HL-60 (cell line): Measurements from ENCODE around the gene MYMX.

Experiments used
- DNase-seq, 2 experiments: peaks; one replicate each; pipeline ENCODE4 v3.0.0-alpha.2; 2010 to 2020; ENCODE audit warnings: low read depth in 1 of 2, low spot score in 1 of 2
- H3K27ac ChIP-seq: fragments of 250-450 bp; sonication (Bioruptor Pico); replicated peaks from 2 replicates; pipeline ENCODE4 v1.5.1; 2020; ENCODE audit warnings: mild to moderate bottlenecking, moderate library complexity
- H3K27me3 ChIP-seq: fragments of 250-450 bp; sonication (Bioruptor Pico); 2 replicates; pipeline ENCODE4 v1.5.1; 2021; ENCODE audit warnings: mild to moderate bottlenecking, moderate library complexity; ENCODE audit not compliant: insufficient read depth, poor library complexity, severe bottlenecking
- H3K4me3 ChIP-seq: replicated peaks from 2 replicates; pipeline ENCODE4 v1.5.1; 2011; ENCODE audit warnings: mild to moderate bottlenecking, control low read depth, low read length; ENCODE audit not compliant: insufficient read depth
- GABPA ChIP-seq: IDR thresholded peaks from 2 replicates; pipeline ENCODE4 v1.6.1; 2012; ENCODE audit warnings: low read depth
- POLR2AphosphoS5 ChIP-seq: IDR thresholded peaks from 2 replicates; pipeline ENCODE4 v1.6.1; 2012; ENCODE audit warnings: low read depth
- SPI1 ChIP-seq: IDR thresholded peaks from 2 replicates; pipeline ENCODE4 v1.6.1; 2012; ENCODE audit warnings: low read depth, mild to moderate bottlenecking, borderline replicate concordance
- TF ChIP-seq, protein P1 (sequence below): IDR thresholded peaks from one replicate; pipeline ENCODE4 v1.5.1; 2011; ENCODE audit warnings: low read length, control low read depth, inconsistent platforms; ENCODE audit not compliant: insufficient read depth
- TF ChIP-seq, protein P2 (sequence below): IDR thresholded peaks from 2 replicates; pipeline ENCODE4 v1.6.1; 2012; ENCODE audit warnings: low read depth; ENCODE audit not compliant: insufficient replicate concordance

MYMX gene

DNA sequence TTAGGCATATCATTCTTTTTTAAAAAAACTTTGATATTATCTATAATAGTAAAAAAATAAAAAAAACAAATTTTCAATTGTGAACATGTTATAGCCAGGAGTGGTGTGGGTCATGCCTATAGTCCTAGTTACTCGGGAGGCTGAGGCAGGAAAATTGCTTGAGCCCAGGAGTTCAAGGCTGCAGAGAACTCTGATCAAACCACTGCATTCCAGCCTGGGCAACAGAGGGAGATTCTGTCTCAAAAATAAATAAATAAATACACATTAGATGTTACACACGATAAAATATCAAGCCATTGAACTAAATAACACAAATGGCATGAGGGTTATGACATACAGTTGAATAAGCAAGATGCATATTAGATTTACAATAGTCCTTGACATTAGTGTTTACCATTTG lies 27.9 kb upstream of the MYMX start:
- TF ChIP-seq POLR2AphosphoS5 (no peak), GABPA (no peak), SPI1 (no peak)
- TF ChIP-seq, protein P1, sequence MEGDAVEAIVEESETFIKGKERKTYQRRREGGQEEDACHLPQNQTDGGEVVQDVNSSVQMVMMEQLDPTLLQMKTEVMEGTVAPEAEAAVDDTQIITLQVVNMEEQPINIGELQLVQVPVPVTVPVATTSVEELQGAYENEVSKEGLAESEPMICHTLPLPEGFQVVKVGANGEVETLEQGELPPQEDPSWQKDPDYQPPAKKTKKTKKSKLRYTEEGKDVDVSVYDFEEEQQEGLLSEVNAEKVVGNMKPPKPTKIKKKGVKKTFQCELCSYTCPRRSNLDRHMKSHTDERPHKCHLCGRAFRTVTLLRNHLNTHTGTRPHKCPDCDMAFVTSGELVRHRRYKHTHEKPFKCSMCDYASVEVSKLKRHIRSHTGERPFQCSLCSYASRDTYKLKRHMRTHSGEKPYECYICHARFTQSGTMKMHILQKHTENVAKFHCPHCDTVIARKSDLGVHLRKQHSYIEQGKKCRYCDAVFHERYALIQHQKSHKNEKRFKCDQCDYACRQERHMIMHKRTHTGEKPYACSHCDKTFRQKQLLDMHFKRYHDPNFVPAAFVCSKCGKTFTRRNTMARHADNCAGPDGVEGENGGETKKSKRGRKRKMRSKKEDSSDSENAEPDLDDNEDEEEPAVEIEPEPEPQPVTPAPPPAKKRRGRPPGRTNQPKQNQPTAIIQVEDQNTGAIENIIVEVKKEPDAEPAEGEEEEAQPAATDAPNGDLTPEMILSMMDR = no peak
- DNase-seq = no peak
- no peak overlapping the region for H3K4me3 ChIP-seq
- no peak overlapping the region for H3K27ac ChIP-seq
- H3K27me3 ChIP-seq = no peaks in the 10 kb centered on the region

GRCh38 chr6:44189257-44189656 lies 27.5 kb upstream of the MYMX start:
- no peak for TF ChIP-seq SPI1
- no peak for TF ChIP-seq GABPA
- TF ChIP-seq, protein P1 = no peak
- TF ChIP-seq, protein P2, sequence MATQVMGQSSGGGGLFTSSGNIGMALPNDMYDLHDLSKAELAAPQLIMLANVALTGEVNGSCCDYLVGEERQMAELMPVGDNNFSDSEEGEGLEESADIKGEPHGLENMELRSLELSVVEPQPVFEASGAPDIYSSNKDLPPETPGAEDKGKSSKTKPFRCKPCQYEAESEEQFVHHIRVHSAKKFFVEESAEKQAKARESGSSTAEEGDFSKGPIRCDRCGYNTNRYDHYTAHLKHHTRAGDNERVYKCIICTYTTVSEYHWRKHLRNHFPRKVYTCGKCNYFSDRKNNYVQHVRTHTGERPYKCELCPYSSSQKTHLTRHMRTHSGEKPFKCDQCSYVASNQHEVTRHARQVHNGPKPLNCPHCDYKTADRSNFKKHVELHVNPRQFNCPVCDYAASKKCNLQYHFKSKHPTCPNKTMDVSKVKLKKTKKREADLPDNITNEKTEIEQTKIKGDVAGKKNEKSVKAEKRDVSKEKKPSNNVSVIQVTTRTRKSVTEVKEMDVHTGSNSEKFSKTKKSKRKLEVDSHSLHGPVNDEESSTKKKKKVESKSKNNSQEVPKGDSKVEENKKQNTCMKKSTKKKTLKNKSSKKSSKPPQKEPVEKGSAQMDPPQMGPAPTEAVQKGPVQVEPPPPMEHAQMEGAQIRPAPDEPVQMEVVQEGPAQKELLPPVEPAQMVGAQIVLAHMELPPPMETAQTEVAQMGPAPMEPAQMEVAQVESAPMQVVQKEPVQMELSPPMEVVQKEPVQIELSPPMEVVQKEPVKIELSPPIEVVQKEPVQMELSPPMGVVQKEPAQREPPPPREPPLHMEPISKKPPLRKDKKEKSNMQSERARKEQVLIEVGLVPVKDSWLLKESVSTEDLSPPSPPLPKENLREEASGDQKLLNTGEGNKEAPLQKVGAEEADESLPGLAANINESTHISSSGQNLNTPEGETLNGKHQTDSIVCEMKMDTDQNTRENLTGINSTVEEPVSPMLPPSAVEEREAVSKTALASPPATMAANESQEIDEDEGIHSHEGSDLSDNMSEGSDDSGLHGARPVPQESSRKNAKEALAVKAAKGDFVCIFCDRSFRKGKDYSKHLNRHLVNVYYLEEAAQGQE = no peak
- no peak for TF ChIP-seq POLR2AphosphoS5
- no peak overlapping the region for H3K27ac ChIP-seq
- DNase-seq = no peak
- no peak overlapping the region for H3K4me3 ChIP-seq
- no peaks in the 10 kb centered on the region for H3K27me3 ChIP-seq

- no peak overlapping the region for H3K4me3 ChIP-seq
- TF ChIP-seq, protein P2 = no peak
- TF ChIP-seq, protein P1 = no peak
- TF ChIP-seq POLR2AphosphoS5 (no peak), GABPA (no peak), SPI1 (no peak)
Measured at GRCh38 chr6:44190715-44191114, 26.0 kb upstream of the MYMX start.

DNA sequence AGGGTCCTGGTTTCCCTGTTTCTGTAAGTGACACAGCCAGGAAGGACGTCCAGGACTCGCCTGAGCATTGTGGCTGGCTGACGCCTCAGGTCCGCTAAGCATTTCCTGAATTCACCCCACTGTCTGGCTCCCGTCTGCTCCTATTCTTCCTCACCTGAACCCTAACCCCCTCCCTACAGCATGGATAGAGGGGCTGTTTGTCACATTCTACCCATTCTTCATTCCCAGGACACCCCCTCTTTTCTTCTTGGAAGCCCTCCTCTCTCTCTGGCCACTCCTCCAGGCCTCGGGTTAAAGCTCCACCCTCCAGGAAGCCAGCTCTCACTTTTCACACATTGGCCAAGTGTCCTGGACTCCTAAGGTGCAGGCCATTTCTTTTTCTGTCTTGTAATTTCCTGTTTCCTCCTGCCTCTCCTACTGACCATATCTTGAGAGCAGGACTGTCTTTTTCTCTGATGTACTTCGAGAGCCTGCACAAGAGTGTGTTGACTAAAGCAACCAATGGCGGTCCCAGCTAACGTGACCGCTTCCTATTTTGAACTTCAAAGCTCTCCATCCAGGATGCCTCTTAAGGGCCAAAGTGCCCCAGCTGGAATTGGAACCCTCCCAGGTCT lies 24.2 kb upstream of the MYMX start:
- DNase-seq = no peak
- no peak overlapping the region for H3K27ac ChIP-seq
- no peaks in the 10 kb centered on the region for H3K27me3 ChIP-seq
- TF ChIP-seq SPI1 = no peak
- TF ChIP-seq POLR2AphosphoS5 = no peak
- no peak for TF ChIP-seq GABPA
- TF ChIP-seq, protein P2 = no peak
- TF ChIP-seq, protein P1 = no peak
- no peak overlapping the region for H3K4me3 ChIP-seq

More at GRCh38 chr6:44190715-44191114, 26.0 kb upstream of the MYMX start:
- DNase-seq = no peak
- no peak overlapping the region for H3K27ac ChIP-seq
- no peaks in the 10 kb centered on the region for H3K27me3 ChIP-seq
